Neuronal stem cell (in vitro differentiated cells): ENCODE measurements around the gene BAIAP3.
A peak's percentile ranks its signal among the peaks of the same experiment; 100 is the strongest.
"Not testable (repeated sequence)": the region's sequence is repeated elsewhere in the genome, so short reads cannot be mapped to it uniquely, and the experiment has no call there.

ENCODE experiments used
- DNase-seq: peaks from one replicate; pipeline ENCODE4 v3.0.0-alpha.2; 2013; ENCODE audit warnings: low spot score
- H2AFZ ChIP-seq: one replicate; pipeline ENCODE4 v1.6.1; 2013; ENCODE audit warnings: mild to moderate bottlenecking, low read length, inconsistent platforms
- H2AK5ac ChIP-seq: 2 replicates; pipeline ENCODE4 v1.6.1; 2013; ENCODE audit warnings: low read depth, mild to moderate bottlenecking, inconsistent platforms, low read length, moderate library complexity, mixed read lengths
- H2BK120ac ChIP-seq: 2 replicates; pipeline ENCODE4 v1.6.1; 2013; ENCODE audit warnings: low read depth, mild to moderate bottlenecking, inconsistent platforms, low read length, moderate library complexity, mixed read lengths
- H2BK12ac ChIP-seq: one replicate; pipeline ENCODE4 v1.6.1; 2013; ENCODE audit warnings: low read length, inconsistent platforms
- H2BK15ac ChIP-seq: 2 replicates; pipeline ENCODE4 v1.6.1; 2013; ENCODE audit warnings: mild to moderate bottlenecking, low read length, inconsistent platforms, mixed read lengths
- H2BK5ac ChIP-seq: one replicate; pipeline ENCODE4 v1.6.1; 2013; ENCODE audit warnings: inconsistent platforms, mild to moderate bottlenecking, low read length, moderate library complexity
- H3K14ac ChIP-seq: one replicate; pipeline ENCODE4 v1.6.1; 2013; ENCODE audit warnings: low read length, inconsistent platforms
- H3K18ac ChIP-seq: 2 replicates; pipeline ENCODE4 v1.6.1; 2013; ENCODE audit warnings: low read length, inconsistent platforms
- H3K23ac ChIP-seq: 2 replicates; pipeline ENCODE4 v1.6.1; 2013; ENCODE audit warnings: low read depth, mild to moderate bottlenecking, mixed read lengths, low read length, inconsistent platforms; ENCODE audit not compliant: poor library complexity
- H3K27ac ChIP-seq: replicated peaks from 3 replicates; pipeline ENCODE4 v1.5.1; 2013; ENCODE audit warnings: low read length, inconsistent platforms
- H3K27me3 ChIP-seq, 3 experiments: 2 replicates each; pipeline ENCODE4 v1.6.1; 2013; ENCODE audit warnings: low read length in 3 of 3, mild to moderate bottlenecking in 2 of 3, inconsistent platforms in 1 of 3, low read depth in 1 of 3, mixed read lengths in 1 of 3, moderate library complexity in 1 of 3; ENCODE audit not compliant: control insufficient read depth in 3 of 3, insufficient read depth in 3 of 3
- H3K36me3 ChIP-seq, 2 donors: replicated peaks in 1 of 2; 2 replicates each; pipeline ENCODE4 v1.6.1; 2013; ENCODE audit warnings: low read length in 2 of 2; ENCODE audit not compliant: control insufficient read depth in 2 of 2, insufficient read depth in 2 of 2
- H3K4ac ChIP-seq: 2 replicates; pipeline ENCODE4 v1.6.1; 2013; ENCODE audit warnings: inconsistent platforms, mild to moderate bottlenecking, low read length, moderate library complexity
- H3K4me1 ChIP-seq, 2 donors: 1 replicate in 1 of 2; 2 replicates in 1 of 2; pipeline ENCODE4 v1.6.1; 2013; ENCODE audit warnings: low read length in 2 of 2, low read depth in 1 of 2; ENCODE audit not compliant: control insufficient read depth in 2 of 2, insufficient read depth in 1 of 2
- H3K4me2 ChIP-seq: one replicate; pipeline ENCODE4 v1.6.1; 2013; ENCODE audit warnings: mild to moderate bottlenecking, low read length, inconsistent platforms; ENCODE audit not compliant: insufficient read depth, poor library complexity, severe bottlenecking
- H3K4me3 ChIP-seq, 2 donors: 2 replicates each; pipeline ENCODE4 v1.5.1; 2013; ENCODE audit warnings: low read length in 2 of 2, mild to moderate bottlenecking in 2 of 2, inconsistent platforms in 1 of 2, moderate library complexity in 1 of 2
- H3K79me1 ChIP-seq: one replicate; pipeline ENCODE4 v1.6.1; 2013; ENCODE audit warnings: low read depth, mild to moderate bottlenecking, inconsistent platforms, low read length, moderate library complexity
- H3K9ac ChIP-seq: one replicate; pipeline ENCODE4 v1.6.1; 2013; ENCODE audit warnings: mild to moderate bottlenecking, low read depth, low read length, inconsistent platforms; ENCODE audit not compliant: poor library complexity
- H3K9me3 ChIP-seq, 2 donors: replicated peaks in 1 of 2; 2 replicates each; pipeline versions ENCODE3 to v1.6.1; 2013; ENCODE audit warnings: low read length in 2 of 2, mild to moderate bottlenecking in 2 of 2, inconsistent platforms in 1 of 2, low read depth in 1 of 2, mixed read lengths in 1 of 2, moderate library complexity in 1 of 2; ENCODE audit not compliant: control insufficient read depth in 2 of 2, insufficient read depth in 1 of 2
- H4K8ac ChIP-seq: one replicate; pipeline ENCODE4 v1.6.1; 2013; ENCODE audit warnings: low read depth, mild to moderate bottlenecking, inconsistent platforms, low read length, moderate library complexity
- H4K91ac ChIP-seq: one replicate; pipeline ENCODE4 v1.6.1; 2013; ENCODE audit warnings: low read length, low read depth, mild to moderate bottlenecking, inconsistent platforms; ENCODE audit not compliant: poor library complexity
- WGBS, 2 donors: extraction: QIAGEN DNeasy Blood & Tissue Kit; methylation state at CpG; one replicate each; pipeline ENCODE4 v1.1.7; 2013; ENCODE audit warnings: missing lambda C conversion rate in 2 of 2, mixed read lengths in 1 of 2; ENCODE audit not compliant: insufficient read length in 2 of 2, insufficient replicate concordance in 1 of 2; ENCODE audit errors: extremely low coverage in 2 of 2; 5-methylcytosine and 5-hydroxymethylcytosine counted together

Gene BAIAP3

GRCh38 chr16:1328136-1328535 lies 5.3 kb upstream of the BAIAP3 start:
- not testable (repeated sequence) for H3K18ac ChIP-seq

GRCh38 chr16:1328961-1329360 lies 4.5 kb upstream of the BAIAP3 start:
- not testable (repeated sequence) for H2BK5ac ChIP-seq, H3K79me1 ChIP-seq, H3K14ac ChIP-seq, H3K18ac ChIP-seq, H3K27ac ChIP-seq, H2BK12ac ChIP-seq, H3K4me3 ChIP-seq, H4K91ac ChIP-seq, H2AFZ ChIP-seq, H3K4ac ChIP-seq, H2AK5ac ChIP-seq, H3K23ac ChIP-seq, H3K4me2 ChIP-seq, H2BK15ac ChIP-seq, H2BK120ac ChIP-seq, DNase-seq, H4K8ac ChIP-seq, H3K9ac ChIP-seq, H3K9me3 ChIP-seq
- WGBS, 2 donors, result 100% methylated on average over 1 to 2 of the region's 10 CpGs
- Histone ChIP-seq H3K4me1 (peaks cover 18 to 26% of the 10 kb centered on the region in 2 donors), H3K27me3 (peaks cover 6 to 30% (median 14%) of the 10 kb centered on the region in 3 experiments), H3K36me3 (peaks cover 11 to 20% of the 10 kb centered on the region in 2 donors)

More at GRCh38 chr16:1328136-1328535, 5.3 kb upstream of the BAIAP3 start:
- H2AK5ac ChIP-seq, H4K8ac ChIP-seq, DNase-seq, H3K14ac ChIP-seq, H3K4me3 ChIP-seq, H3K79me1 ChIP-seq, H4K91ac ChIP-seq, H2BK15ac ChIP-seq, H3K4me2 ChIP-seq, H2AFZ ChIP-seq, H3K23ac ChIP-seq, H2BK12ac ChIP-seq, H3K4ac ChIP-seq, H3K9me3 ChIP-seq, H3K9ac ChIP-seq, H2BK120ac ChIP-seq, H2BK5ac ChIP-seq: not testable (repeated sequence)
- Histone ChIP-seq H3K27me3 (peaks cover 6 to 23% (median 8%) of the 10 kb centered on the region in 3 experiments), H3K4me1 (peaks cover 17 to 24% of the 10 kb centered on the region in 2 donors), H3K36me3 (peaks cover 18 to 28% of the 10 kb centered on the region in 2 donors), H3K27ac (peak overlapping the region; percentile 27)
- WGBS, 2 donors, result no CpG with 5 or more reads among the region's 20 CpGs

- H3K27me3 ChIP-seq, result peaks cover 6 to 44% (median 28%) of the 10 kb centered on the region in 3 experiments
Observed at GRCh38 chr16:1330260-1330914, 3.1 kb upstream of the BAIAP3 start.

GRCh38 chr16:1330931-1331711 lies 2.3 kb upstream of the BAIAP3 start:
- Histone ChIP-seq H3K4ac (no peak overlapping the region), H3K27ac (no peak overlapping the region), H3K27me3 (peaks cover 6 to 51% (median 29%) of the 10 kb centered on the region in 3 experiments), H3K4me1 (peaks cover 24 to 47% of the 10 kb centered on the region in 2 donors), H2AK5ac (peak overlapping the region; percentile 71), H3K4me2 (no peak overlapping the region), H3K18ac (peak overlapping the region; percentile 53), H4K91ac (no peak overlapping the region), H3K9ac (no peak overlapping the region), H2BK5ac (no peak overlapping the region), H2BK120ac (no peak overlapping the region), H2BK12ac (peak overlapping the region; percentile 93), H3K36me3 (no peaks in the 10 kb centered on the region), H2AFZ (peak overlapping the region; percentile 82), H2BK15ac (peak overlapping the region; percentile 84), H3K79me1 (peaks cover 1% of the 10 kb centered on the region), H3K4me3 (peak overlapping the region in 1 of 2 donors; percentile 32), H3K9me3 (peaks cover 7 to 9% of the 10 kb centered on the region in 2 donors), H3K23ac (no peak overlapping the region), H3K14ac (no peak overlapping the region), H4K8ac (no peak overlapping the region)
- no peak for DNase-seq
- no CpG with 5 or more reads among the region's 22 CpGs for WGBS, 2 donors

More at GRCh38 chr16:1330260-1330914, 3.1 kb upstream of the BAIAP3 start:
- WGBS, 2 donors, result no CpG with 5 or more reads among the region's 17 CpGs
- Histone ChIP-seq H4K91ac (no peak overlapping the region), H2BK120ac (no peak overlapping the region), H3K23ac (no peak overlapping the region), H3K9me3 (peaks cover 7 to 8% of the 10 kb centered on the region in 2 donors), H4K8ac (no peak overlapping the region), H3K4me3 (no peak overlapping the region), H2BK5ac (no peak overlapping the region), H2BK12ac (no peak overlapping the region), H3K79me1 (peaks cover 1% of the 10 kb centered on the region), H3K9ac (no peak overlapping the region), H3K18ac (no peak overlapping the region), H2AK5ac (peak overlapping the region; percentile 83), H3K27ac (no peak overlapping the region), H3K4ac (peak overlapping the region; percentile 53), H3K36me3 (peaks cover 2 to 6% of the 10 kb centered on the region in 2 donors), H2AFZ (no peak overlapping the region), H2BK15ac (peak overlapping the region; percentile 71), H3K4me1 (peaks cover 19 to 39% of the 10 kb centered on the region in 2 donors), H3K4me2 (no peak overlapping the region), H3K14ac (no peak overlapping the region)
- no peak for DNase-seq
